ENCODE measurements around the gene VPS39.

The VPS39 gene

DNA sequence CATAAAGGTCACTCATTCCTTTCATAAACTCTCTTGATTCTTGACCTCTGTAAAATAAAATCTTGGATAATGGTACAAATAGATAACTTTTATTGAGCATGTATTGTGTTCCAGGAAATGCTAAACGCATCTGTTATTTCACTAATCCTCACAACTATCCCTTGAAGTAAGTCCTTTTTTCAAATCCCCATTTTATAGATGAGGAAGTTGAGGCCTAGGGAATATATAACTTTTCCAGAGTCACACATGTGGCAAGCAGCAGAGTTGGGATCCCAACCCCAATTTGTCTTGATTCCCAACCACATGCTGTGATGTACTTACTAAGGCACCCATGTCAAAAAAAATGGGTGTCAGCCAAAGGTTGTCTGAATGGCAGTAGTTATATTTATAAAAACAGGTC is 6.3 kb downstream of the VPS39 start:
- no peak for DNase-seq (ENCODE audit: low spot score)

DNA sequence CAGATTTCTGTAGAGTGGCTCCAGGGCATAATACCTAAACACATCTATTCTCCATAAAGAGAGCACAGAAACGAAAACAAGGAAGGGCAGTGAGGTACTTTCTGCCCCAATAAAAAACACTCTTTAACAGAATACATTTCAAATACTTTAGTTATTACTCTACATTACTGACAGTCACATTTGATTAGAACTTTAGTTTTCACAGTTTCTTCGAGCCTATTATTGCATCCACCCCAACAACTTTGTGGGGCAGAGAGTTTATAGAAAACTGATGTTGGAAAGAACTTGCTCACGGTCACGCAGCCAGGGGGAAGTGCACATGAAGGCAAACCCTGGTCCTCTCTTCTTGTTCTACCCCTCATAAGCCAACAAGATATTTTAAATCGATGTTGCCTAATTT is 9.0 kb downstream of the VPS39 start:
- DNase-seq (ENCODE audit: low spot score) = no peak

DNA sequence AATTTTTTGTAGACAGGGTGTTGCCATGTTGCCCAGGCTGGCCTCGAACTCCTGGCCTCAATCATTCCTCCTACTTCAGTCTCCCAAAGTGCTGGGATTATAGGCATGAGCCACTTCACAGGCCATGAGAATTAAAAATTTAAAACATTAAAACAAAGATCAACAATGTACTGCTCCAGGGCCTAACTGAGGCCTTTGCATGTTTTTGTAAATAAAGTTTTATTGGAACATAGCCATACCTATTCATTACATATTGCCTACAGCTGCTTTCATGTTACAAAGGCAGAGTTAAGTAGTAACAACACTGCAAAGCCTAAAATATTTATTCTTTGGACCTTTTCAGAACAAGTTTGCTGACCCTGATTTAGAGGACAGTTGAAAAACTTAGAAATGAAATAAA is 9.6 kb downstream of the VPS39 start:
- no peak for DNase-seq (ENCODE audit: low spot score)

DNA sequence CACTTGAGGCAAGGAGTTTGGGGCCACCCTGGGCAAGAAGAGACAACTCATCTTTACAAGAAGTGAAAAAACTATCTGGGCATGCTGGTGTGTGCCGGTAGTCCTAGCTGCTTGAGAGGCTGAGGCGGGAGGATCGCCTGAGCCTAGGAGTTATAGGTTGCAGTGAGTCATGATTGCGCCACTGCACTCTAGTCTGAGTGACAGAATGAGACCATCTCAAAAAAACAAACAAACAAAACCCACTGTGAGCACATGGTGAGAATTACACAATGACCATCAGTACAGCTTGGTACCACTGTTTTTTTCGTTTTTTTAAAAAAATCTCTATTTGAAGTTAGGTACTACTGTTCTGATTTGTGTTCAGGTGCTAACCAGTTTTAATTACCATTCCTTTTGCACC is 13.6 kb downstream of the VPS39 start:
- no peak for DNase-seq (ENCODE audit: low spot score)

DNA sequence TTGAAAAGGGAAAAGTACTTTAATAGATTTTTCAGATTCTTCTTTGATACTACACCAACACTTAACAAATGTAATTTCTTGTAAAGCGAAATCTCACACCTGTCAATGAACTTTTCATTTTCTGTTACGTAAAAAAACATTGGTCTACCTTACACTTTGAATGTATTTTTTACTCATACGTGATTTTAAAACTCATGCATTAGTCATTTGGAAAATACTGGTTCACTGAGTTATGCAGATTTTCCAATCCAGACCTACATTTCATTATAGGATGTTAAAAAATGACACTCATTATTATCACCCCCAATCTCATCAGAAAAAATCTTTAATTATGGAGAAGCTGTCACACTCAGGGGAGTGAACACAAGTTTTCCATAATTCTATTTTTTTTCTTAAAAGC is 14.7 kb downstream of the VPS39 start:
- no peak for DNase-seq (ENCODE audit: low spot score)

DNA sequence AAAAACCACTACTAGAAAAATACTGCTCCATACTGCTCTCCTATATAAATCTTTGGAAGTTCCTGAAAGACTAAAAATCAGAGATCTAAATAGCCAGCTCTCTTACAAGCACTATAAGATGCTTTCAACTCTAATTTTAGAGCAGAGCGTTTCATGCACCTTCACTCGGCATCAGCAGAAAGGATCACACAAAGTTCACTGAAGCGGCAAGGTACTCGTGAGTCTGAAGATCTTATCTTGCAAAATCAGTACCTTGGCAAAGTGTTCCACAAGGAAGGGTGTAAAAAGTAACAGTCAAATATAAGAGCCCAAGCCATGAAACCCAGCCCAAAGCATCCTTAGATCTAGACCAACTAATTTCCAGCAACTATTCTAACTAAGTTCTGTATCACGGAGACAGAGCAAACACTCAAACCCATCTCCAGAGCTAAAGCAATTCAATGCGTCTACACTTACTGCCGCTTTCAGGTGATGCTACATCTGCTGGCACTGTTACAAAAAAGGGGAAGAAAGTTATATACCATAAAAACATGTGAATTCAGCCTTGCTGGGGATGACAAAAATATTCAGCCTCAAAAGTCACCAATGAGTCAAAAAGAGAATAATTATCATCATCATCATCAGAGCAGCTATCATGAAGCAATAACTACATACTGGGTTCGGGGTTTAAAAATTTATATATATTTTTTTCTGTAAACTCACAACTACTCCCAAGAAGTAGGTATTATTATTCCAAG is 16.3 kb downstream of the VPS39 start:
- DNase-seq (ENCODE audit: low spot score) = no peak

DNA sequence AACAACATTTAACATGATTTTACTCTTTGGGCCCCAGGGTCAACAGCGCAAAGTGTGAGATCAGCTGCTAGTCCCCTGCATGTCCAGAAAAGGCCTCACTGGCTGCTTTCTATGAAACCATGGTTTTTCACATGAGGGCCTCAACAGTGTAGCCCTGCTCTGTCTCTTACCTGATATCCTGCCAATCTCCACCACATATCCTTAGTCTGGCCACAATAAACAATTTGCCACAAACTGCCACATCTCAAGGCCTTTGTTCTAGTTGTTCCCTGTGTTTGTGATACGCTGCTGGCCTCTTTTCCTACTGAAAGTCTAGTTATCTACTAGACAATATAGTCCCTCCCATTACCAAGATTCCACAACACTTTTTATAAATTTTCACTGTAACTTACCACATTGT is 17.7 kb downstream of the VPS39 start:
- no peak for DNase-seq (ENCODE audit: low spot score)

DNA sequence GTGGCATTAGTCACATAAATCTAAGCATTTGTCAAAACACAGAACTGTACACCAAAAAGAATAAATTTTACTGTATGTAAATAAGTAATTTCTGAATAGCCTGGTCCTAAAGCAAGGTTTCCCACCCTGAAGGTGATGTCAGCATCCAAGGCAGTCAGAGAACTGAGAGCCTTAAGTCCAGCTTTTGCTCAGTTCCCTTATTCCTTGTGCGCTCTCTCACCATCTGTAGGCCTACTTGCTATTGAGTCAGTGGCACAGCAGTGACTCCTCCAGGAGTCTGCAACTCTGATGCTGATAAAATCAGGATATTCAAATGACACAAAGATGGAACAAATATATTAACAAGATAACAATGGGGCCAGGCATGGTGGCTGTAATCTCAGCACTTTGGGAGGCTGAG is 22.3 kb downstream of the VPS39 start:
- DNase-seq (ENCODE audit: low spot score) = no peak

DNA sequence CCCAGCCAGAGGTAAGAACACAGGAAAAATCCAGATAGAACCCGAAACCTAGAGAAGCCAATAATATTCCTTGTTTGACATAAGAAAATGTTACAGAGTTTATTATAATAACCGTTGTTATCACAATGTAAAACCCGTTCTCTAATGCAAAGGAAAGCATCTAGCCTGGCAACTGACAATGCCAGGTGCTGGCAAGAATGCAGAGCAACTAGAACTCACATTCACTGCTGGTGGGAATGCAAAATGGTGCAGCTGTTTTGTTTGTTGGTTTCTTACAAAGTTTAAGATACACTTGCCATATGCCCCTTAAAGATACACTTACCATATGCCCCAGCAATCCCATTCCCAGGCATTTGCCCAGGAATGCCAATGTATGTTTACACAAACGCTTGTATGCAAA is 23.4 kb downstream of the VPS39 start:
- DNase-seq (ENCODE audit: low spot score) = no peak

DNA sequence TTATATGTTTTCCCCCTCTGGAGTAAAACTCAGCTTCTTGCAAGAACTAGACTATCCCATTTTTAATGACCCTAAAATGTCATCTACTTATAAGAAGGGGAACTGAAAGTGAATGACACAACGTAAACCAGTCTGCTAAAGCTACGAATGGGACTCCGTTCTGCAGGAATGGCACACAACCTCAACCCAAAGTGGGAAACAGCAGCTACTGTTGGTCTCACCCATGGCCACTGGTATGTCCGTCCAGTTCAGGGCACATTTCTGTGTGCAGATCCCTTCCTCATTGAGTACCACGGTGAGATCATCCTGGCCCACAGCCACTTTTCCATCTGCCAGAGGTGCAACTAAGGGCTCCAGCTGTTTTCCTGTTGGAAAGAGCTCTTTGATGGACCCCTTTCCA is 23.8 kb downstream of the VPS39 start:
- no peak for DNase-seq (ENCODE audit: low spot score)

DNA sequence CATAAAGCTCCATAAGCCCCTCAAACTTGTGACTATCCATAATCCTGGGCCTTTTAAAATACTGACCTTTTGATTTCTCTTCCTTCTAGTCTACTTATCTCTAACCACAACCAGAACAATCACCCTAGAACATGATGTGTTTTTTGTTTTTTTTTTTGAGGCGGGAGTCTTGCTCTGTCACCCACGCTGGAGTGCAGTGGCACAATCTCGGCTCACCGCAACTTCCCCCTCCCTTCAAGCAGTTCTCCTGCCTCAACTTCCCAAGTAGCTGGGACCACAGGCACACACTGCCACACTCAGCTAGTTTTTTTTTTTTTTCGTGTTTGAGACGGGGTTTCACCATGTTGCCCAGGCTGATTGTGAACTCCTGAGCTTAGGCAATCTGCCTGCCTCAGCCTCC is 25.1 kb downstream of the VPS39 start:
- no peak for DNase-seq (ENCODE audit: low spot score)

DNA sequence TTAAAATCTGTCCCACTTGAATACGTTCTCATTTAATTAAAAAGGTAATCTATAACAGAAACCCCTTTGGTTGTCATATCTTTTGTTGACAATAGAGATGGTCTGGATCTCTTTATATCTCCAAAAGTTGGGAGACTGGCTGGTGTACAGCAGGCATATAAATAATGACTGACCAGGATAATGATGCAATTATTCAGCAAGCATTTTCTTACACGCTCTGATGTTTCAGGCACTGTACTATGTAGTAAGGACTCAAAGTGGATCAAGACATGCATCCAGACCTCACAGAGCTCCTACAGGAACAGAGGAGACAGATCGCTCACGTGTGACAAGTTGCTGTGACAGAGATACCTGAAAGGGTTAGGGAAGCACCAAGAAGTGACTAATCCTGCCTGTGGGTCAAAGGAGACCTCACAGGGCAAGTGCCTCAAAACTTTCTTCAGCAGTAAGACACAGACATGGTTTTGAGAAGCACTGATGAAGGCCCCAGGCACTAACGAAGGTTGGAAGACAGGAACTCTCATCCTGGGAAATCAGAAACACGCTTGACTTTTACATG is 25.7 kb downstream of the VPS39 start:
- DNase-seq (ENCODE audit: low spot score) = no peak

DNA sequence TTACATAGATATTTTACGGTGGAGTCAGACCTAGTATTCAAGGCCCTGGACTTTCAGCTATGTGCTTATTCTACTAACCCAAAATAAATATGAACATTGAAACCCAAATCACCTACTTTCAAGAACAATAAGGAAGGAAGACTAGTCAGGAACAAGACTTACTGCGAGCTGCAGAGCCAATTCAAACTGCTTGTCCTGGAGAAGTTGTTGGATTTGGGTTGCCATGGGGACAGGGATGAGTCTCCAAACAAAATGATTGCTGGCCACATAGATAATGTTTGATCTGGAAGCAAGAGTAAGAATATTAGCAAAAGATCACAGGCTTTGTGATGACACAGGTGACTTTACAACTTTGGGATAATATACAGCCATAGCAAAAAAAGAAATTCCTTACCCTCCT is 30.0 kb downstream of the VPS39 start:
- no peak for DNase-seq (ENCODE audit: low spot score)

DNA sequence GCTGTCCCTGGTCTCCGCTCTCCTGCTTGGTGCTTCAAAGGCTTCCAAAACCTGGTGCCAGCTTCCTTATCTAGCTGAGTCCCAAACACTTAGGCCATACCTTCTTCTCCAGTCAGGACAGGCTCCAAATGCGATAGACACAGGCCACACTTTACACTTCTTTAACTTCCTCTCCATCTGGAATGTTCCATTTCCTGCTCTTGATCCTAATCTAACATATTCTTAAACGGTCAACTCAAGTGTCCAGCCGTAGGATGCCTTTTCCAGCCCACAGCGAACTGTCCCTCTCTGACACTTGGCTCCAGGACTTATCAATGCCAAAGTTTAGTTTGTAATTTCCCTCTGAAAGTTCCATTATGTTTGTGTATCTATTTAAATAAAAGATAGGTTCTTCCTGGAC is 32.4 kb downstream of the VPS39 start:
- no peak for DNase-seq (ENCODE audit: low spot score)

DNA sequence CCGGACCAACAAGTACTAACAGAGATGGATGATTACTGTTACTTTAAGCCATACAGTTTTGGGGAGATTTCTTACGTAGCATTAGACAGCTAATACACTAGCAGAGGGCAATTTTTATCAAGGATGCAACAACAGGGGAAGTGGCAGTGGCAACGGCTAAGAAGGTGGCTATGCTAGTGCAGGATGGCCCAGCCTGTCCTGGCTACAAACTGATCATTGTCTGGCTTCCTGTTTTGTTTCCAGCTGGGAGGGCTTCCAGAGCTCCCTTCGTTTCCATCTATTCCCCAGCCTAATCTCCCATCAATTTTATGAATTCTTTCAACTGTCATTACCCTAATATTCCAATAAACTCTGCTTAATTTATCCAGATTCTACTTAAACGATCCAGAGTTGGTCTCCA is 35.6 kb downstream of the VPS39 start:
- no peak for DNase-seq (ENCODE audit: low spot score)

DNA sequence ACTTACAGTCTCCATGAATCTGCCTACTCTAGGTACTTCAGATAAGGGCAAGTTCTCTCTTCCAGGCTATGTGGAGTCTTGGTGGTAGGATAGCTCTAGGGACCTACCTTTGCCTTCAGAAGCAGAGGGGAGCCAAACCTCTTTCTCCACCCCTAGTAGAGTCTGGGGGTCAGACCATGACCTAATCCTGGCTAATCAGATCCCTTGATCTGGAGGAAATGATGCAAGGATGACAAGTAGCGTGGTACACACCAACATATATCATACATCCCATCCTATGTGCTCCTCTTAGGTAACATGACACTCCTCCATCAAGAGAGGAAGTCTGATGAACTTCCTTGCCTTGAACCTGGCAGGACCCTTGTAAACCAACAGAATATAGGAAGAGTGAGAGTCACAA is 36.3 kb downstream of the VPS39 start:
- no peak for DNase-seq (ENCODE audit: low spot score)

DNA sequence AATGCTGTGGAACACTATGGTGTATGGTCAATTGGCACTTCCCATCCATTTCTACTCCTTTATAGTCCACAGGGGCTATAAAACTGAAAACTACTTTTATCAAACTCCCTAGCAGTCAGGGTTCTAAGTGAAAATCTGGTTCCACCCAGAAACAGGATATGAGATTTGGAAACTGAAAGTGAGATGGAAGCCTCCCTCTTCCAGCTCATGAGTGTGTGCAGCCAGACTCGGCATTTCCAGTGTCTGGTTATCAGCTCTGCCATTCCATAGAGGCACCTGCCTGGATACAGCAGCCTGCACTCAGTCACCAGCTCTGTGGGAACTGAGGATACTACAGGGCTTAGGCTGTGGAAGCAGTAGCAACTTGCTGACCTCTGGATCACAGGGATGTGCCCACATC is 37.0 kb downstream of the VPS39 start:
- DNase-seq (ENCODE audit: low spot score) = no peak

DNA sequence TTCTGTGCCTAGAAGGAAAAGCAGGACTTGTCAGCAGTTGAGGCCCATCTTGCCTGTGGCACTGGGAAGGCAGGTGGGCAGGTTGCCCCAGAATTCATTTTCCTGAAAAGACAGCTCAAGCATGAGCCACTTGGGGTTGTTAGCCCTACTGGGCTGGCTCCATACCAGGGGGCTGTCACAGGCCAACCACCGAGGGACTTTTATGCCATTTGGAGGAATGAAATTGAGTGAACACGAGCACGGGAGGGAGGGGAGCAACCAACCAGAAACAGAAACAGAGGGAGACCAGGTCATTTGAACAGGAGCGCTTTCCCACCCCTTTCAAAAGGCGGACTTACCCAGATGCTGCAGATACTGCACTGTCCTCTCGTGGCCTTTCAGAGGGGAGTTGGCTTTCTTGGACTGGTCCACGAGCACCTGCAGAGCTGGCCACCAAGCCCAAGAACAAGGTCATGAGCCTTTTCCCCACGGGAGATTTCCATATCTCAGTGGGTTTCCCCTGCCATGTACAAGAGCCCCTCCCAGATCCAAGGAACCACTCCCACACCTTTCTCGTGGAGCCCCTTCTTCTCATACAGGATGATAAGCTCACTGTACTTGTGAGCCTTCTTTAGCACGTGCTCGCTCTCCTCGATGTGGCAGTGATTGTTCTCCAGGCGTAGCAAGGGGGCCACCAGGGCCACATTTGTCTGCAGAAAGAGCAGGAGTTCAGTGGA is 41.7 kb downstream of the VPS39 start:
- no peak for DNase-seq (ENCODE audit: low spot score)

DNA sequence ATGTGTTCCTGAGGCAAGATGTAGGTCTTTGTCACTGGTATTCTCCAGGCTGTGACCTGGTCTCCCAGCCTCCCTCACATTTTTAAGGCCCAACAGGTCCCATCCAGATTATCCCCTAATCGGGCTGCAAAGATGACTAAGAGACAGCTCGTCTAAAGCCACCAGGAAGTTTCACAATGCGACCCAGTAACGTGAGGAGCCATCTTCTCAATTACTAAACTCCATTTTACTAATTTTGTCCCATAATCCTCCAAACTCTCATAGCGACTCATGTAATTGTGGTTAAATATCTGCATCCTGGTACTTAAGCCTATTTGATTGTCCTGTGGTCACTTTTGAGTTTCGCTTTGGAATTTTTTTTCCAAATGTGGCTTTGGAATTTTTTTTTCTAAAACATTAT is 43.0 kb downstream of the VPS39 start:
- DNase-seq (ENCODE audit: low spot score) = no peak

DNA sequence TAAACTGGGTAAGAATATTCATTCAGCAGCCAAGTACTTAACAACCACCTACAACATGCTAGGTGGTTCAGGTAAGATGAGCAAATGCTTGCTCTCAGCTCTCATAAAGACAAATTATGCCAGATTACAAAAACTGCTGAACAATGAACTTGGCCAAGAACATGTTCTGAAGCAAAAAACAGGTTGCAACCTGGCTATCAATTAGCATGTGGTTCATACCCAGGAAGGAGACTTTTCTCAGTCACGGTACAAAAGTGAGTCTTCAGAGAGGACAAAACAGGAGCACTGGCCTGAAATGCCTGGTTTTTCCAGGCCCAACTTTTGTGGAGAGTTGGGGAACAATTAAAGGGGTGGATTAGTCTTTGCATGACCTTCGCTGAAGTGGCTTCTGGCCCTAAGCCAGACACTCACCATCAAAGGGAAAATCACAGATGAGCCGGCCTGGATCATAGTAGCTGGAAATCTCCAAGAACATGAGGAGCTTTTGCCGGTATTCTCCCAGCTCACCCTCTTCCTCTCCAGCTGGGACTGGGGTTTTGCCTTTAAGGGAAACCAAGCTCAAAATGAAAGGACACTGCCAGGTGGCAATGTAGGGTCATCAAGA is 44.1 kb downstream of the VPS39 start:
- no peak for DNase-seq (ENCODE audit: low spot score)

DNA sequence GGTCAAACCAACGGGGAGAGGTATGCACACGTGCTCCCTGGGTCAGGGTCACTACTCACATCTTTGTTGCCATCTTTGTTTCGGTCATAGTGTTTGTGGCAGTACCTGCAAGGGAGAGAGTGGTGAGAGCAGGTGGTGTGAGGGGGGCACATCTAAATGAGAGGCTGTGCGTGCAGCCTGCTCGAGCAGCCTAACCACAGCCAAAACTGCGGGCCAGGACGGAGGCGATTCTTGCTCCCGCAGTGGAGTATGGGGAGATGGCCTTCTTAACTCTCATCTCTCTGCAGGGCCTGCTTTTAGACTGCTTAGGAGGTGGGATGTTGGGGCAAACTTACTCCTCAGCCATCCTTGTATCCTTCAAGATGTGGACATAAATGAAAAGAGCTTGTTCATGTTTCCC is 44.8 kb downstream of the VPS39 start:
- DNase-seq (ENCODE audit: low spot score) = no peak

DNA sequence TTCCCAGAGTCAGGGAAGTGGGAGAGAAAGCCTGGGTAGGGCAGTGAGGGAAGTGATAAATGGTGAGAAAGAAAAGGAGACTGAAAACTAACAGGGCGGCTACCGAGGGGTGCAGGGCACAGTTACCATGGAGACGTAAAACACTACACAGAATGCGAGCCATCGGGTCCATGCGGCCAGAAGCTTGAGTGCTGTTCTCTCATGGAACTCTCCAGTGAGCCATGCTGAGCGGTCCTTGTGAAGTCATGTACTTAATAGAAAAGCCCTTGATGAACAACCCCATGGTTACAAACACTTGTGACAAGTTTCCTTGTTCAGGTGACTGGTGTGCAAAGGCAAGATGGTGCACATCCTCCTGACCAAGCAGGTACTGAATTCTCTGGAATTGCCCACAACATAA is 48.0 kb downstream of the VPS39 start:
- no peak for DNase-seq (ENCODE audit: low spot score)

DNA sequence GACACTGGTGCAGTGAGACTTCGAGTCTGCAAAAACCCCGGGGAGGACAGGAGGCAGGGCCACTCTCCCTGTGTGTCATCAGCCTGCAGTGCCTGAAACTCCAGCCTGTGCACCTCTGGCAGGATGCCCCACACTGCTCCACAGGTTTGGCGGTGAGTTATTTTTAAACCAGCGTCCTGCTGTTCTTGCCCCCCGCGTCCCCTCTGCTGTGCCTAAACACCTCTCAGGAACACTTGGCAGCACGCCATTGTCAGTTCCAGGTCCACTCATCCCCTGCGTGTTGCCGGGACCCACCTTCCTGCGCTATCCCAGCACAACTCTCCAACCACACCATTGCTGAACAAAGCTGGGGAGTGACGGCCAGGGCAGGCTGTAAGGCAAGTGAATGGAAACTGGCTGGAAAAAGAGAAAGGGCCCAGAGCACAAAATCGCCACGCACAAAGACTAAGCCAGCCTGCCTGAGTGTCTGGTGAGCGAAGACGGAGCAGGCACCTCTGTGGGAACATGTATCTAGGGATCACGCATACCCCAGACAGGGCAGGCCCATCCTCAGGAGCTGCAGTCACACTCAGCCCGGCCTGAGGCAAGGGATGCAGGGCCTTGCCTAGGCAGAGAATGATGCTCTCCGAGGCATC is 48.6 kb downstream of the VPS39 start:
- no peak for DNase-seq (ENCODE audit: low spot score)
